ENCODE data around the gene COL8A2.

COL8A2 gene

DNA sequence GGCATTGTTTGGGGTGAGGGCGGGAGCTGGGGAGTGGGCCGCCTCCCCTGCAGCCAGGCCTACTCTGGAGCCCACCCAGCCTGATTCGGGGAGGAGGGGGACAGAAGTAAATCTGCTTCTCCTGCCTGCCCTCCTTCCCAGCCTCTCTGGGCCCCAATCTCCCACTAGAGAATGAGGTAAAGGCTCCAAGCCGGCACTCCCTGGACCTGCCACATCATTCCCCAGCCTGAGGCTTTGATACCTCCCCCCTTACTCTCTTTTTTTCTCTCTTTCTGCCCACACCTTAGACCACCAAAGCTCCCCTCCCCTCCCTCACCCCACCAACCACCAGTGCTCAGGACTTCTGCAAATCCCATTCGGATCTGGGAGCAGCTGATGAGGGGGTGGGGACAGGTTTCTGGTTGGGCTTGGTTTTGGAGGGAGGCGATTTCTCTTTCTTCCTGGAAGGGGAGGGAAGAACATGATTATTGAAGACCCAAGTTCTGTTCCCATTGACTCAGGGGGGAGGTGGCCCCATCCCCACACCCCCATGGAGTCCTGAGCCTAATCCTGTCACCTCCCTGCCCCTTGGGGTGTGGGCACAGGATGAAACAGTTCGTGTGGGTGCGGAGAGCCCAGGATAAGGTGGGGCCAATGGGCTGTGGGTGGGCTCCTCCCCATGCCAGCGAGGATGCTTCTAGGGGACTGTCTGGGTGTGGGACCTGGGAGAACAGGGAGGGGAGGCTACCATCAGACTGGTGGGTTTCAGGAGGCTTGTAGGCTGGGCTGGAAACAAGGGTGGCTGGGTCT, 32.3 kb upstream of the COL8A2 start:
- DNase-seq, result peak in 1 of 2 donors; percentile 22

DNA sequence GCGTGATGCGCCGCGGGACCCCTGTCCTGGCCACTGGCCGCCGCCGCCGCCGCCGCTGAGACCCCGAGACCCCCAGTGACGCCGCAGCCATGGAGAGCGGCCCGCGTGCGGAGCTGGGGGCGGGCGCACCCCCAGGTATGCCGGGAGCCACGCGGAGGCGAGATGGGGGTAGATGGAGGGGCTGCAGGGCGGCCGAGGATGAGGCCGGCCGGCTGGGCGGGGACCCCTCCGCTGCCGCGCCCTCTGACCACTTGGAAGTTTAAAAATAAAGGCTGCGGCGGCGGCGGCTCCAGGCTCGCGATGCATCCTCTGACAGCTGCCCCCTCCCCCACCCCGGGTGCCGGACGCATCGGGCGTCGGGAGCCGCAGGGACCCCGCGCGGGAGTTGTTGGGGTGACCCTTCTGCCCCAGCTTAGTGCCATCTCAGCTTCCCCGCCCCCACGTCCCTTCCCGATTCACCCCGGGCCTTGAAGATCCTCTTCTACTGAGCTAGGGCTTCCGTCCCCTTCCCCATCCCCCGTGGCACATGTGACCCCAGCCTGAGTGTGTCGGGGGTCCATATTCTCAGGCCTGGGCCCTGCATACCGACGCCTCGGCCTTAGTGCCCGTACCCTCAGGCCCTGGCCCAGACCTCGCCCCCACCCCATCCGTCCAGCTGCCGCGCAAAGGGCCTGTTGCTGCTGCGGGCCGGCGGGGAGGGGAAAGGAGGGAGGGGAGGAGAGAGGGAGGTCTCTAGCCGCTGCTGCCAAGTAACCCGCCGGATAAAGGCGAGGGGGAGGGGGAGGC, 31.5 kb upstream of the COL8A2 start:
- DNase-seq, result peak; percentile 71 to 83

DNA sequence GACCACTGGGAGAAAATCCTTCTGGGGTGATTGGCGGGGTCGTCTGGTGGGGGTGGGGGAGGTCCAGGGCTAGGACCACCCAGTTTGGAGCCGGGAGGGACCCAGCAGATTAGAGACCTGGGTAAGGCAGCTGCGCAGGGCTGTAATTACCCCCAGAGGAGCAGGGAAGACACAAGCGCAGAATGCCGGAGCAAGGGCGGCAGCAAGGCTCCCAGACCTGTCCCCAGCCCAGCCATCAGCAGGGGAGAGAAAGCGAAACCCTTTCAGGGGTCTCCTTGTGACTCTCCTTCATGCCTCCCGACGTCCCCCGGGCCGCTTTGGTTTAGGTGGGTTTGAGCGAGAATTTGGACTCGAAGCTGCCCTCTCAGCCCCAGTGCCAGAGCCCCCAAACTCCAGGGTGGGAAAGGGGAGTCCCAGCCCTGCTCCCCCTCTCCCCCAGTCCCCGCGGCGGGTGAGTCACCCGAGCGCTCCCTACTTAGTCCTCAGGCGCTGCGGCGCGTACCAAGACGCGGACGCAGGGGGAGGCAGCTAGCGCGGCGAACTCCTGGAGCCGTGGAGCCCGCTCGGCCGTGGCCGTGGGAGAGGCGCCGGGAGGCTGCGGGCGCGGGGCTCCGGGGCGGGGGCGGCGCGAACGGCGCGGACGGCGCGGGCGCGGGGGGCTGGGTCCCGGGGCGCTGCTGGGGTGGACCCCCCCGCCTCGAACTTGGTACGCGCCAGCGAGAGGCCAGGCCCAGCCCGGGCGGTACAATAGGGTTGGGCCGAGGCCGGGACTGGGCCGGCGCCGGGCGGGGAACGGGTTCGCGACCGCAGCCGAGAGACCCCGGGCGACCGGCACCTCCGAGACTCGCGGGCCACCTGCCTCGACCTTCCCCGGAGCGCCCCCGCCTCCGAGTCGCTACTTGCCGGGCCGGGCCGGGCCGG, 30.6 kb upstream of the COL8A2 start, which contains the start of gene MAP7D1:
Gene MAP7D1, plus strand, starts transcription at position 753 of the 921 bp plus-strand sequence. CDS start 258 bp downstream, outside the sequence.
- DNase-seq, result peak; percentile 80 to 91

DNA sequence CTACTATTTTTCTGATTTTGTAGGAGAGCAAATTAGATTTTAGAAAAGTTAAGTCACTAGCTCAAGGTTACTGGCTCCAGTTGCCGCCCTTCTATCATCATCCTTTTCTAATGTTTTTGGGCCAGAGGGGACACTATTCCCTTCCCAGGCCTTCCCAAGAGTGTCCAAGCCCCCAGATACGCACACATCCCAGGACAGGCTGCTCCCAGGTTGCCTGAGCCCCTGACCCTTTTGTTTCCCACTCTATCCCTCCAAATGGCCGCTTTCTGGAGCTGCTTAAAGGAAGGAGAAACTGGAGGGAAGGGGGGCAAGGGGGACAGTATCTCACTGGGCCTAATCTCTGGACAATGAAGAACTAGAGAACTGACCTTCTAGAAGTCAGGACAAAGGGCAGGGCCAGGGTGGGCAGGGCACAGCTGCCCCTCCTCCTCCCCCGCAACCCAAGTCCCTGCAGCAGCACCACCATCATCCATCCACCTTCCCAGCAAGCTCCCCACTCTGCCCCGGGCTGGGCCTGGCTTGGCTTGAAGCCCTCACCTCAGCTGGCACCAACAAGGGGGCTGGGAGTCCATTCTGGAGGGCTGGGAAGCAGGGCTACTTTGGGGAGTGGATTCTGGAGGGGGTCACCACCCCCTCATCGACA, 29.9 kb upstream of the COL8A2 start:
- DNase-seq, result no peak

DNA sequence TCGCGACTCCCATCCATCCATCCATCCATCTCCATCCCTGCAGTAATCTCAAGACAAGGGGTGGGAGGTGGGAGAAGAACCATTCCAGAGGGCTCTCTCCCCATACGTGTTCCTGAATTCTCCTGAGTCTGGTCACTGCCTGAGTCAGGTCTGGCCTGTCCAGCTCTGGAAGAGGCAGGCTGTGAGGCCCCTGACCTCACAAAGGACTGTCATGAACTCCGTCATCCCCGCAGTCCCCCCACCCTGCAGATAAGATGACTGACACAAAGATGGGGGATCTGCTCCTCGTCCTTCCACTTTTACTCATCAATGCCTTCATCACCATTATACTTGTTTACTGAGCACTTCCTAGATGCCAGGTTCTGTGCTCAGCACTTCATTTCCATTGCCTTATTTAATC, 29.3 kb upstream of the COL8A2 start:
- DNase-seq, result no peak

DNA sequence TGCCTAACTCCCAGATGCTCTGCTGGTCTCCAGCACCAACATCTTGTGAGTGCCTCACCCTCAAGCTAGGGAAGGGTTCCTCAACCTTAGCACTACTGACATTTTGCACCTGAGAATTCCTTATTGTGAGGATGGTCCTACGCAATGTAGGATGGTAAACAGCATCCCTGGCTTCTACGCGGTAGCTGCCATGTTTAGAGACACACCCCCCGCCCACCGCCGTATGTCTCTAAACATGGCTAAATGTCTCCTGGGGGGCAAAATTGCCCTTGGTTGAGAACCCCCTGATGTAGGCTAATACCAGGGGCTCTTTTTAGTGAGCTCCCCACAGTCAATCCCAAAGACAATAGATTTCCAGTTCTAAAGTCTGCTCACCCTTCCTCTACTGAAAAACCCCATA, 28.5 kb upstream of the COL8A2 start:
- DNase-seq, result no peak

DNA sequence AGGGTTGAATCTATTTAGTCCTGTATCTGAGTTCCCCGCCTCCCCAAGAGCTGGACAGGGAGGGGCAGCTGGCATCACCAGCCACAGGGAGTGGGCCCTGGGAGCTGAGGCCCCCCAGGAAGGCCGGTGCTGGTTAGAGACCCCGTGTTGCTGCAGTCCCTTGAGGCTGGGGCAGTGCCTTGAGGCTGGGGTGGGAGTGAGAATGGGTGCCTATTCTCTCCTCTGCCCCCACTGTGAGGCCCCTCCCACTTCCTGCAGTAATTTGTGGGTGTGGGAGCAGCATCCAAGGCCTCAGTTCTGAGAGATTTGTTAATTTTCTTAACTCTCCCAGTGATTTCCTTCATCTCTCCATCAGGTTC, 26.8 kb upstream of the COL8A2 start:
- no peak for DNase-seq

DNA sequence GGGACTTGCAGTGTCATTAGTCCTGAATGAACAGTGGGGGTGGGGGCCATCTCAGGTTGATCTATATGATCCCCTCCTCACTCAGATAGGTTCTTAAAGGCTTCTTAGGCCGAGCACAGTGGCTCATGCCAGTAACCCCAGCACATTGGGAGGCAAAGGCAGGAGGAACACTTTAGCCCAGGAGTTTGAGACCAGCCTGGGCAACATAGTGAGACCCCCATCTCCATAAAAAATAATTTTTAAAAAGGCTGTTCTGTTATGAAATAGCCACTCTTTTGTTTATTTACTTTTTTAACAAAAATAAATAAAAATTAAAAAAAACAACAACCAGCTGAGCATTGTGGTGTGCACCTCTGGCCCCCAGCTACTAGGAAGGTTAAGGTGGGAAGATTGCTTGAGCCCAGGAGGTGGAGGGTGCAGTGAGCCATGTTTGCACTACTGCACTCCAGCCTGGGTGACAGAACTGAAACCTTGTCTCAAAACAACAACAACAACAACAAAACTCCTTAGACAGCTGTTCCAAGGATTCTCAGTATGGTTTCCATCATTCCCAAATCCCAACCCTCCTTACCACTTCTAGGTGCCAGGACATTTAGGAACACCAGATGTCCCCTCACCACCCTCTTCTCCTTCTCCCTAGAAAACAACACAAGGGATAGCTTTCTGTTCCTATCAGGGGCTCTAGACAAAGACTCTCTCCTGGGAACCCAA, 26.3 kb upstream of the COL8A2 start:
- no peak for DNase-seq

DNA sequence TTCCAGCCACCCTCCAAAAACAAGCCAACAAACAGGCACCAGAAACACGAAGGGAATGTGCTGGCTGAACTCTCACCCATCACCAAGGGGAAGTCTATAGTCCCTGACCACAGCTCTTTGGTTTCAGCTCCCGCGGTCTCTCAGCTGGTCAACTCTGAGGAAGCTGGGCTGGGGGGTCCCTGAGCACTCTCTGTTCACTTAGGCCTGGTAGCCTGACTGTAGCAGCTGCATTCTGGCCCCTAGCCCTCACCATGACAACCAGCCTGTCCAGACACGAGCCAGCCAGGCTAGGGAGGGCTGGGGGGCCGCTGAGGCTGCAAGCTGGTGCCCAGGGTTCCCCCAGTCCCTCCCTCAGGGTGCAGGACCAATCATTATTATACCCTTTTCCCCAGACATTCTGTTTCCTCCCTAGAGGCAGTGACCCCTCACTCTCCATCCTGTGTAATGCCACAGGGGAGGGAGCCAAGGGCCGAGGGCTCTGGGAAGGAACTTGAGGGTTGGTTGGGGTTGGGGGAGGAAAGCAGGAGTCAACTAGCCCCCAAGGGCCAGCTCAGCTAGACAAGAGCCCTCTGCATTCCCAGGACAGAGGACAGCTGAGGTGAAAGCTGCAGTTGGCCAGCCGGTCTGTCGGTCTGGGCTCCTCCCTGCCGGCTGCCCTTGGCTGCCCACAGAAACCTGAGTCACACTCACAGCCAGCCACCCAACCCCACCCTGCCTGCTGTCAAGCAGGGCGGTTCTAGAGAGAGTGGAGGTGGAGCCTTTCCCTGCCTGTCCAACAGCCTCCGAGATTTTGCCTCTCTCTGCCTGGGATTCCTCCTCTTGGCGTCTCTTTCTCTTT, 25.5 kb upstream of the COL8A2 start:
- peak; percentile 70 to 75 for DNase-seq

DNA sequence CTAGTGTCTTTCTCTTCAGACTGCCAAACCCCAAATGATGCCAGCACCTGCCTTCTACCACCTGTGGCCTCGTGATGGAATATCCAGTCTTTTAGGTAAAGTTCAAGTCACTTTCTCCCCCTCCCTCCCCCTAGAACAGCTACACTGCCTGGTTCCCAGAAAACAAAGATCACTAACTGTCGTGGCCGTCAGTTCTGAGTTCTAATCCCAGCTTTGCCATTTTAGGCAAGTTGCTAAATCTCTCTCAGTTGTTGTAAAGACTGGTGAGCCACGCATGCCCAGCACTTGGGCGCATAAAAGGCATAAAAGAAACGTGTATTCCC, 24.9 kb upstream of the COL8A2 start:
- no peak for DNase-seq

DNA sequence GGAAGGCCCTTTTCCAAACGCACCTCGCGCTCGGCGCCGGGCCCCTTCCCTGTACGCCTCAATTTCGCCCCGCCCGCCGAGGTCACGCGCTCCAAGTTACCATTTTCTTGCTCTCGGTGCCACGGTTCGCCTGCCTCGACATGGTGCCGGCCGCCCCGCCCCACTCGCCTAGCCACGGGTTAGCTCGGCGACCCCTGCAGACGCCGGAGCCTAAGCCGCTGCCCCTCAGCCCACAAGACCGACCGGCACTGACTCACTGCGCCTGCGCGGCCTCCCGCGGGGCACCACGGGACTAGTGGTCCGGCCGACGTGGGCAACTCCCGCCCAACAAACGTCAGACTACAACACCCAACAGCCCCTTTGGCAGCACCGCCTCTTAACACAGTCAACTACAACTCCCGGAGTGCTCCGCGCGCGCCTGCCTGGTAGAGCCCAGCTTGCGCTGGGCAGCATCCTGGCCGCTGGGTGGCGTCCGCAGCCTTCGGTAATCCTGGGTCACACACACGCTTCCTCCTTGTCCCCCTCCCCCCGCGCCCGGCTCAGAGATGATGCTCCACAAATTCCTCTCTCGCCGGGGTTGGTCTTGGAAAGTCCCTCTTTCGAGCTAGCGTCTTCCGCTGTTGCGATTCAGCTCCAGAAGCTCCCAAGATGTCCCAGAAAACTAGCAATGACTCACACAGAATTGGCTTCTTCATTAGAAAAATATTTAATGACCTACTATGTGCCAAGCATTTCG, 24.4 kb upstream of the COL8A2 start, which contains the start of gene TRAPPC3:
Gene TRAPPC3, minus strand, starts transcription at position 250 of the 736 bp plus-strand sequence. Its CDS starts 108 bp downstream, at position 142.
- peak; percentile 100 for DNase-seq

DNA sequence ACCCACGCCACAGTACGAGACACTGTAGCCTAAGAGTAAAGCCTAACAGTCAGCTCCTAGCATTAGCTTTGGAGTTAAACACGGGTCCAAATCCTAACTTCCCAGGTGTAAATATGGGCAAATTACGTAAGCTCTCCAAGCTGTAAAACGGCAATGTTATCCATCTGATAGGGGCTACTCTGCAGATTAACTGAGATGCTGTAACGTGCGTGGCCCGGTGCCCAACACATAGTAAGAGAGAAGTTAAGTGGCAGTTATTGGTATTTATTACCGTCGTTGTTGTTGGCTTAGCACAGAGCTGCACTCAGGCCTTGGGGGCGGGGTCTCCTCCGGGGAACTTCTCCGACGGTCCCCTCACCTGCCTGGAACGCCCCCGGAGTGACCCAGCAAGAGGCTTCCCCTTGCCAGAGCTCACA, 23.8 kb upstream of the COL8A2 start:
- no peak for DNase-seq

DNA sequence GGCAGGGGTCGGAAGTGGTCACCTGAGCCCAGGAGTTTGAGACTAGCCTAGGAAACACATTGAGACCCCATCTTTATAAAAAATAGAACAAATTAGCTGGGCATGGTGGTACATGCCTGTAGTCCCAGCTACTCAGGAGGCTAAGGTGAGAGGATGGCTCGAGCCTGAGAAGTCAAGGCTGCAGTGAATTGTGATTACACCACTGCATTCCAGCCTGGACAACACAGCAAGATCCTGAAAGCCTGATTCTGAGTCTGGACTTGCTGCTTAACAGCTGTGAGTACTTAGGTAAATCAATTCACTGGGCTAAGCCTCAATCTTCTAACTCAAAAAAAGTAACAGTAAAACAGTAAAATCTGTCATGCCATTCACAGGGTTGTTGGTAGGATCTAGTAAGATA, 19.4 kb upstream of the COL8A2 start:
- no peak for DNase-seq

DNA sequence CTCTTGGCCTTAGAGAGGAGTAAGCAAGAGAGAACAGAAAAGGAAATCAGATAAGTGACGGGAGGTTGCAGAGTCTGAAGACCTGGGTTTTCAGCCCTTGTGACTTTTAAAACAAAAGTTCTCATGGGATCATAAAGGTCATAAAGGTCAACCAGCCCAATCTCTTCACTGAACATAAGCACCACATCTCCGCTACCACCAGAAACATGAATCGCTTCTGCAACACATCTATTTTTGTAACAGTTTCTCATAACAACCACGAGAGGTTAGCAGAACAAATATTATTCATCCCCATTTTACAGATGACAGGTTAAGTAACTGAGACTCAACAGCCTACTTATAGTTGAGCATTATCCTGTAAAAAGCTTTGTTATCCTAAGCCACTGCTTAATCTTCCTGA, 18.4 kb upstream of the COL8A2 start:
- DNase-seq, result no peak

DNA sequence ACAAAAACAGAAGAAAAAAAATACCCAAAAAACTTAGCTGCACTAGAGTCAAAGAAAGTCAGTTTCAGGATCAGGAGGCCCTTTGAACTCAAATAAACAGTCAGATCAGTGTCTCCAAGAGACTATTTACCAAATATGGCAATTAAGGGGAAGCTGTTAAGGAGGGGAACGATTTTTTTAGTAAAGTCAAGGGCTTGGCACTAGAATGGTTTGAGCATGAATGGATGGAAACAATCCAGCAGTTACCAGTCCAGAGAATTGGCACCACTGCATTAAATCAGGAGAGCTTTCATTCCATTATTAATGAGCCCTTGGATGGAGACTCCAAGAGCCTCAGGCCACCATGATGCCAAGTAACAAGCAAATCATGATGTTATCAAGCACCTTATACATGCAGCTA, 17.1 kb upstream of the COL8A2 start:
- no peak for DNase-seq

DNA sequence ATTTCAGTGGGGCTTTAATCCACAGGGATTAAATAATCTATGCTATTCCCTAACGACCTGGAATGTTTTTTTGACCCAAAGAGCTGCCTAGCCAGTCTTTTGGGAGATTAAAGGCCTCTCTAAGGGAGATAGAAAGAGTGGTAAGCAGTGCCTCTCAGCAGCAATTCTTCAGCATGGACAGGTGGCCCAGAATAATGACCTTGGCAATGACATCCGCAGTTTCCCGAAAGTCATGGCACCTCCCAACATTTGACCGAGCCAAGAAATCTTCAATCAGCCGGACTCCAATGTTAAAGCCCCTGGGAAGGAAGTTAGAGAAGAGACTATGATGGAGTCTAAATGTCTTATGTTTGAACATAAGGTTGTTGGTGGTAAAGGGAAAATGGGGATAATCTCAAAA, 14.5 kb upstream of the COL8A2 start:
- DNase-seq, result no peak

DNA sequence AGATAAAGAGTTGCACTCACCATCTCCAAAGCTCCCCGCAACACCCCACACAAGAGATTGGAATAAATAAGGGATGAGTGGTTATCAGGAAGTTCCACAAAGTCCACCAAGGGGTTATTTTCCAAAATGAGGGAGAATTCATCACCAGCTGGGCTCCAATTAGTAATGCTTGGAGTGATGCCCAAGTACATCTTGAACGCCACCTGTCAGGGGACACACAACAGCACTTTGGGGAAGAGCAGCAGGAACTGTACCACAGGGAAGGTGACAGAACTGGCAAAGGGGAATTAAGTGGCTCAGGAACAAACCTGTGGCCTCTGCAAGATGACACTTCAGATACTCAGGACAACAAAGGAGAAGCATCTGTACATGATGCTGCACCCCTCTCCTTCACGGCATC, 12.8 kb upstream of the COL8A2 start:
- DNase-seq, result no peak

DNA sequence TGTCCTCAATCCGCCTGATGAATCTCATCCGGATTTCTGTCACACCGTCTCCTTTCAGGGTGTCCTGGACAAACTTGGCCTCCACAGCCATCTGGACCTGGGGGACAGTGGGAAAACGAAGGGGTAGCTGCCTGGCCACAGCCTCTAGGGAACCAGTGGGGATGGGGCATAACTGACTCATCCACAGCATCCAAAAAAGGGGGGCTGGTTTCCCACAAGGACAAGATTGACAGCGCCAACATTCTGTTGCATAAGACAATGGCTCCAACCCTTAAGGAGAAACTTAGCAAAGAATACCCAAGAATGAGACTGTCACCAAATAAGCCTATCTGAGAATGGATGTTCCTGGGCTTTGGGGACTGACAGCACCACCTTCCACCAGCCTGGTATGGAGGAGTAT, 12.2 kb upstream of the COL8A2 start:
- DNase-seq, result no peak

DNA sequence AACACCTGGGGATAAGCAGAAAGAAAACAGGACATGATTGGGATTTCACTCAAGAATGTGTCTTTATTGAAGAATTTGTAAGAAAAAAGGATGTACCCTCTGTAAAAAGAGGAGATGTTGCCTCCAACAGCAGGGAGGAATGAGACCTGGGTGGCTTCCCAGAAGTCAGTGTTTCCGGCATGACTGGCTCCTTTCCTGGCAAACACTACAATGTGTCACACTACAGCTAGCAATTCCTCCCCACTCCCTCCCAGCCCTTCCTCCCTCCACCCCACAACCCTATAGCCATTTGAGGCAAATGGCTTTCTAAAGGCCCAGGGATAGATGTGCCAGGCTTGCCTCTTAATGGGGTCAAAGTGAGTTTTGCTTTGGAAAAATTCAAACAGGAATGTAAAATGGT, 11.5 kb upstream of the COL8A2 start:
- DNase-seq, result peak in 1 of 2 donors; percentile 19

DNA sequence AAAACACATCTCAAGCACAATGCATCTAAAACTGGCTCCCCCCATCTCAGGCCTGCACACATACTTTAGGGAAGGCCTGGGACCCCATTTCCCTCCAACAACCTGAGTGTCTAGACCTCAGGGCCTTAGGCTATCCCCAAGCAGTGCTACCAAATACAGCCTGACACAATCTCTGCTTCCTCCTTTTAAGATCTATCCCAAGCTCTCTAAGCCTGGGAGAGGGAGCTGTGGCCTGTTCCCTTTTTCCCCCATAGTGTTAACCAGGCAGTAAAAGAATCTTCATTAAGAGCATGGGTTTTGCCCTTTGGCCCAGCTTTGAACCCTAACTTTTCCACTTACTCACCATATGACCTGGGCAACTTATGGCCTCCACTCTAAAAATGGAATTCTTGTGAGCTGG, 10.8 kb upstream of the COL8A2 start:
- no peak for DNase-seq

Data from hippocampal formation (tissue), 2 donors.